RWPE1 (cell line): ENCODE data around the gene HIVEP2.

Source experiments
- CTCF ChIA-PET: fragments of 350-600 bp; sonication (Branson Sonifier 250); formaldehyde crosslinking; extraction: SDS; loops from one replicate; lab custom pipeline; 2021; lab: Yijun Ruan, JAX
- POLR2A ChIA-PET: fragments of 400-600 bp; formaldehyde crosslinking; extraction: SDS; loops from one replicate; lab custom pipeline; 2020; ENCODE audit warnings: antibody characterized with exemption; ENCODE audit not compliant: low non-redundant PET; lab: Yijun Ruan, JAX
- DNase-seq: peaks from one replicate; pipeline ENCODE4 v3.0.0; 2012; ENCODE audit warnings: low spot score
- H3K27ac ChIP-seq: fragments of 450-650 bp; 2 replicates; pipeline ENCODE4 v1.5.1; 2017
- CTCF ChIP-seq: fragments of 450-650 bp; conservative IDR thresholded peaks from 2 replicates; pipeline ENCODE4 v1.5.1; 2017; ENCODE audit warnings: low read depth, mild to moderate bottlenecking

Gene HIVEP2

GRCh38 chr6:142810952-142811514 lies 133.9 kb downstream of the HIVEP2 start:
- CTCF ChIA-PET = no interaction called here

GRCh38 chr6:142809947-142810346 lies 135.0 kb downstream of the HIVEP2 start:
- no peak for DNase-seq
- H3K27ac ChIP-seq = no peak overlapping the region
- CTCF ChIA-PET = interaction anchor here (0.6 kb wide), 1 partner anchor 517 kb away, joined by 3 read pairs; no protein-coding TSS in a partner anchor
- TF ChIP-seq CTCF = no peak
- POLR2A ChIA-PET = no interaction called here

More at GRCh38 chr6:142810952-142811514, 133.9 kb downstream of the HIVEP2 start:
- no peak for TF ChIP-seq CTCF
- POLR2A ChIA-PET = no interaction called here
- DNase-seq = no peak
- H3K27ac ChIP-seq = no peak overlapping the region

GRCh38 chr6:142808405-142809061 lies 136.4 kb downstream of the HIVEP2 start:
- no peak for DNase-seq
- ChIA-PET CTCF (interaction anchor here (0.5 kb wide), 1 partner anchor 21 kb away, joined by 3 read pairs; no protein-coding TSS in a partner anchor), POLR2A (interaction anchor here (0.6 kb wide), 1 partner anchor 815 kb away, joined by 4 read pairs; no protein-coding TSS in a partner anchor)
- H3K27ac ChIP-seq = no peak overlapping the region
- no peak for TF ChIP-seq CTCF

GRCh38 chr6:142805042-142805441 lies 139.9 kb downstream of the HIVEP2 start:
- ChIA-PET POLR2A (no interaction called here), CTCF (interaction anchor here (1.5 kb wide), 1 partner anchor 55 kb away, joined by 3 read pairs; no protein-coding TSS in a partner anchor)
- DNase-seq = no peak
- TF ChIP-seq CTCF = no peak
- H3K27ac ChIP-seq = no peak overlapping the region

GRCh38 chr6:142804490-142804889 lies 140.5 kb downstream of the HIVEP2 start:
- DNase-seq = no peak
- POLR2A ChIA-PET = no interaction called here
- no peak for TF ChIP-seq CTCF
- no peak overlapping the region for H3K27ac ChIP-seq
- CTCF ChIA-PET = interaction anchor here (1.5 kb wide), 1 partner anchor 55 kb away, joined by 3 read pairs; no protein-coding TSS in a partner anchor

GRCh38 chr6:142803495-142804058 lies 141.4 kb downstream of the HIVEP2 start:
- no peak overlapping the region for H3K27ac ChIP-seq
- TF ChIP-seq CTCF = no peak
- ChIA-PET CTCF (interaction anchor here (1.5 kb wide), 1 partner anchor 54 kb away, joined by 3 read pairs; no protein-coding TSS in a partner anchor), POLR2A (no interaction called here)
- DNase-seq = no peak
